GM18907 (cell line): ENCODE measurements around the gene SLC12A3.
"Not testable (repeated sequence)": the region's sequence is repeated elsewhere in the genome, so short reads cannot be mapped to it uniquely, and the experiment has no call there.

Experiments
- ATAC-seq: cut with Tn5 transposase; IDR thresholded peaks from one replicate; pipeline ENCODE4 v1.9.1; 2021; ENCODE audit warnings: mild to moderate bottlenecking, moderate library complexity; ENCODE audit not compliant: unreplicated experiment

The SLC12A3 gene

DNA sequence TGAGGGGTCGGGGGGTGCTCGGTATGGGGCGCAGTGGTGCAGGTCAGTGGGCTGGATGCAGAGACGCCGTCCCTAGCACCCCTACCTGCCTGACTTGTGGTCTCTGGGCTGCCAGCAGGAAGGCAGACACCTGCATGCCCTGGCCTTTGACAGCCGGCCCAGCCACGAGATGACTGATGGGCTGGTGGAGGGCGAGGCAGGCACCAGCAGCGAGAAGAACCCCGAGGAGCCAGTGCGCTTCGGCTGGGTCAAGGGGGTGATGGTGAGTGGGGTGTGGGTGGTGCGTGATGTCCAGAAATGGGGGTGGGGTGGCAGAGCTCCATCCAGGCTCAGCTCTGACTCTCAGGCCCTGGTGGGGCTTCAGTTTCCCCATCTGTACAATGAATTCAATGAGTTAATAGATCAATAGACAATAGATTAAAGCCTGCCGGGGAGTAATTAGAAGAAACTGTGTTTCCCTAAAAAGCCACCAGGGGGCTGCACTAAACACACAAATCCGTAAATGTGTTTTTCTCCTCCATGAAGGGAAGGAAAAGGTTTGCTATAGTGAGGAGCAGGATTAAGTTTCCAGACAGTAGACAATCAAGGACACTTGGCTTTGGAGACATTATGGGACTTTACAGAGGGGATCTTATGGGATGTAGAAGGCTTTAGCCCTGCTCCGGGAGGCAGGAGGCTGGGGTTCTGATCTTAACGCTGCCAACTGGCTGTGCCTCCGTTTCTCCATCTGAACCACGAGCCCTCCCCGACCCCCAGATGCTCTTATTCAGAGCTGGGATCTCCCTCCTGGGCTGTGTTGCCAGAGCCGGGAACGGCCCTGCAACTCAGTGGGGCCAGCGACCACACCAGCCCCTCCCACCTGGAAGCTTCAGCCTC, 2.2 kb downstream of the SLC12A3 start:
- ATAC-seq = no peak

DNA sequence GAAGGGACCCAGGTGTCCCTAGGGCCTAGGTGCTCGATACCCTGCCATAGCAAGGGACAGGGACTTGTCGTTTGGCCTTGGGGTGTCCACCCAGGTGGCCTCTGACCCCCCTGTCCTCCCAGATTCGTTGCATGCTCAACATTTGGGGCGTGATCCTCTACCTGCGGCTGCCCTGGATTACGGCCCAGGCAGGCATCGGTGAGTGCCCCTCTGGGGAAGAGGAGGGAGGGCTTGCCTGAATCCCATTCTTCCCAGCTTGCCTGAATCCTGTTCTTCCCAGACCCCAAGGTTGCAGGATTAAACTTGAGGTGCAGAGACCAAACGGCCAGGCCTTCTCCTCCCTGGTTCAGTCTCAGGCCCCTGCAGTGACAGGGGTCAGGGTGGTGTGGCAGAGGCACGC, 3.2 kb downstream of the SLC12A3 start:
- no peak for ATAC-seq

DNA sequence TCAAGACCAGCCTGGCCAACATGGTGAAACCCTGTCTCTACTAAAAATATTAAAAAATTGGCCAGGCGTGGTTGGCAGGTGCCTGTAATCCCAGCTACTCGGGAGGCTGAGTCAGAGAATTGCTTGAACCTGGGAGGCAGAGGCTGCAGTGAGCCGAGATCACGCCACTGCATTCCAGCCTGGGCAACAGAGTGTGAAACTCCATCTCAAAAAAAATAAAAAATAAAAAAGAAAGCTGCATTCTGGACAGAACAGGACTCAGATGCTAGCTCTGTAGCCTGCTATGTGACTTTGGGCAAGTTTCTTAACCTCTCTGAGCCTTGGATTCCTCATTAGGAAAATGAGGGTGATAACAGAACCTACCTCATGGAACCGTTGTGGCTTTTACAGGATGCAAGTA, 3.8 kb downstream of the SLC12A3 start:
- ATAC-seq = not testable (repeated sequence)

DNA sequence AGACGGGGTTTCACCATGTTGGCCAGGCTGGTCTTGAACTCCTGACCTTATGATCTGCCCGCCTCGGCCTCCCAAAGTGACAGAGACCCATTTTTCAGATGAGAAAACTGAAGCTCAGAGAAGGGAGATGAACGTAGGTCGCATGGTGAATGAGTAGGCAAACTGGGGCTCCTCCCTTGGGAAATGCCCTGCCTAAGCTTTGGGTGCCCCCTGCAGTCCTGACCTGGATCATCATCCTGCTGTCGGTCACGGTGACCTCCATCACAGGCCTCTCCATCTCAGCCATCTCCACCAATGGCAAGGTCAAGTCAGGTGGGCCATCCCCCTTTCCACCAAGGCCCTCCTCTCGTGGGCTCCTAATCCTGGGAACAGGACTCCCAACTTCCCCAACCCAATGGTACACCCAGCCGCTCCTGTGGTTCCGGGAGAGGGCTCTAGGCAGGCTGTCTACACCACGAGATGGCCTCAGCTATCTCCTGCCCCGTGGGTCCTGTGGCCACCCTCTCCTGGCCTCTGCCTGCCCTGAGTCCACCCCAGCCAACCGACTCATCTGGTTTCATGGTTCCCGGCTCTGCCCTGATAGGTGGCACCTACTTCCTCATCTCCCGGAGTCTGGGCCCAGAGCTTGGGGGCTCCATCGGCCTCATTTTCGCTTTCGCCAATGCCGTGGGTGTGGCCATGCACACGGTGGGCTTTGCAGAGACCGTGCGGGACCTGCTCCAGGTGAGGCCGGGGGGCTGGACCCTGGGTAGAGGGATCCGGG, 4.7 kb downstream of the SLC12A3 start:
- ATAC-seq = no peak

DNA sequence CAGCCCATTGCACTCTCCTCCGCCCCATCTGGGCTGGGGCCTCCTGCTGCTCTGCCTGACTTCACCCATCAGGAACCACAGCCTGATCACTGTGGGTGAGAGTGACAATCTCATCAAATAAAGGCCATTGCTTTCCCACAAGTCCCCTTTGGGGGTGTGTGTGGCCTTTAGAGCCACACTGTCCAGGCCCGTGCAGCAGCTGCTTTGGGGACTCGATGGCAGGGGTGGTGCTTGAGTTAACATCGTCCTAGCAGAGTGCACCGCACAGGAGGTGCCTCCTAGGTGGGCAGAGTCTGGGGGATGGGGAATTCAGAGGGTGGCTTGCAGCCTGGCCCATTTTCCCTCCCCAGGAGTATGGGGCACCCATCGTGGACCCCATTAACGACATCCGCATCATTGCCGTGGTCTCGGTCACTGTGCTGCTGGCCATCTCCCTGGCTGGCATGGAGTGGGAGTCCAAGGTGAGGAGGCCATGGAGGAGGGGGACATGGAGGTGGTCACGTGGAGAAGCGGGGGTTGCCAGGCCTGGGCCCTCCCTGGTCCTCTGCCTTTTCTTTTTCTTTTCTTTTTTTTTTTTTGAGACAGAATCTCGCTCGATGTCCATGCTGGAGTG, 5.4 kb downstream of the SLC12A3 start:
- ATAC-seq = no peak

DNA sequence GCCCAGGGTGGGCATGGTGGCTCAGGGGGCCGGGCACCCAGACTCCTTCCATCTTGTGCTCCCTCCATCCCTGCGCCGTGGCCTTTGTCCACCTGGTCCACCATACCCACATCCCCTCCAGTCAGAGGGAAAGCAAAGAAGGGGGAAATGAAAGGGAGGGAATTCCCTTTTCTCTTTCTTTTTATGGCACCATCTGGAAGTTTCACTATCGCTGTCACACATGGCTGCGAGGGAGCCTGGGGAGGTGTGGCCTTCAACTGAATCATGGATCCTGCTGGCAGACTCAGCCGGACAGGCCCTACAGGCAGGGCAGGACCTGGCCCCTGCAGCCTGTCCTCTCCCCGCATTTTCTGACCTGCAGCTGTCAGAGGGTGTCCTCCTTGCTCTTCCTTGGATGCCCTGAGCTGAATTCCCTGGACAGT, 6.2 kb downstream of the SLC12A3 start:
- ATAC-seq = no peak

DNA sequence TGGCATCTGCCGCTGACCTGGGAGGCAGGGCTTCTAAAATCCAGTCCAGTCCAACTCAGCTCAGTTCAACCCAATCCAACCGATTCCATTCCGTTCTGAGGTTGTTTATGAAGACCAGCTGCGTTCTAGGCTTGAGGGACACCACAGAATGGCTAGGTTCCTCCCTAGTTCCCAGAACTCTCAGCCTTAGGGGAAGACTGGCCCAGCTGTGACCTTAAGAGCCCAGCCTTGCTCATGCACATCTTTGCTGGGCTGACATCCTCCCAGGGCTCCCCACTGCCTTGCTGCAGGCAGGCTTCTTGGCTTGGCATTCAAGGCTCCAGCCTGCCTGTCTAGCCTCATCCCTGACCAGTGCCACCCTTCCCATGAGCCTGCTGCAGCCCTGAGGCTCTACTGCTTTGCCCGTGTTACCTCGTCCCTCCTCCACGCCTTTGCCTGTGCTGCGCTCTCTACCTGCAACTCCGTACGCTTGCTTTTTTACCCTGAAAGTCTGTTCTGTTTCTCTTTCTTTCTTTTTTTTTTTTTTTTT, 7.9 kb downstream of the SLC12A3 start:
- no peak for ATAC-seq

DNA sequence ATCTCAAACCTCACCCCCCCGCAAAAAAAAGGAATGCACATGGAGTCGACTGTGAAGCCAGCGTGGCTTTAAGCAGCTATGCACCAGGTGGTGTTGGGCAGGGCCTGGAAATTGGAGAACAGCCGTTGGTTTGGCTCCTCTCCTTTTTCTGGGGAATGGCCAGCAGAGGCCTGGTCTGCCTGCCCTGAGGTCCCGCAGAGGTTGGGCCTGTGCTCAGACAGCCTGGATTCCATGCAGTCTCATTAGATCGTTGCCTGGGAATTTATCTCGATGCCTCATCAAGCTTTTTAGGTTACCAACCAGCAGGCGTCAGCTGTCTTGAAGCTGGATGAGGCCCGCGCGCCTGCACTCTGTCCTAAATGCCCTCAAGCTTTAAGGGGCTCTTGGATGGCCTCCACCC, 9.8 kb downstream of the SLC12A3 start:
- ATAC-seq = no peak

DNA sequence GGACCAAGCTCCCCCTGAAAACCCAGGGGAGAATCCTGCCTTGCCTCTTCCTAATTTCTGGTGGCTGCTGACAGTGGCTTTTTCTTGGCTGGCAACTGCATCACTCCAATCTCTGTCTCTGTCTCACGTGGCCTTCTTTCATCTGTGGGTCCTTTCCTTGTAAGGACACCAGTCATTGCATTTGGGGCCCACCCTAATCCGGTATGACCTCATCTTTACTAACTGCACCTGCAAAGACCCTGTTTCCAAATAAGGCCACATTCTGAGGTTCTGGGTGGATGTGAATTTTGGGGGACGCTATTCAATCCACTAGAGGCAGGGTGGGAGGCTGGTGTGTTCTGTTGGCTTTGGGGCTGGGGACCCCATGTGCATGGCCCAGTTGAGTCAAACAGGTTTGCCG, 11.0 kb downstream of the SLC12A3 start:
- no peak for ATAC-seq

DNA sequence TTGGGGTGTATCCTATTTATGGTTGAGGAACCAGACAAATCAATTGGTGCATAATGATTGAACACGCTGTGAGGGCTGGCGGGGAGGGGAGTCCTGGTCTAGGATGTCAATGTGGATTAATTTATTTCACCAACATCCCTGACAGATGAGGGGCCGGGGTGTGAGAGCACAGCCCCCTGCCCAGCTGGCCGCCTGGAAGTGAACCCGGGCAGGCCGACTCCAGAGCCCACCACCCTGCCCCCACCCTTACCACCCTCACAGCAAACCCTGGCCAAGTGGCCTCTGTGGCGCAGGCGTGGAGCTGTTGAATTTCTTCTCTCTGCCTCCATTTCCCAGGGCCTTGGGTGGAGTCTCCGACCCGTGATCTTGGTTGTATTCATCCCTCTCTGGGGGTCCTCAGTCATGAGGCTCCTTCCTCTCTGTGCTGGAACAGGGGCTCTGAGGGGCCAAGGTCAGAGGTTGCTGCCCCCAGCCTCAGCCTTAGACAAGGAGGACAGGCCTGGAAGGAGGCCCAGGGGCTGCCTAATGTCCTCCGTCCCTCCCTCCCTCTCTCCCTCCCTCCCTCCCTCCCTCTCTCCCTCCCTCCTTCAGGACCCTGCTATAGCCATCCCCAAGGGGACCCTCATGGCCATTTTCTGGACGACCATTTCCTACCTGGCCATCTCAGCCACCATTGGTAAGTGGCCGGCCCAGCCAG, 12.6 kb downstream of the SLC12A3 start:
- ATAC-seq = no peak

DNA sequence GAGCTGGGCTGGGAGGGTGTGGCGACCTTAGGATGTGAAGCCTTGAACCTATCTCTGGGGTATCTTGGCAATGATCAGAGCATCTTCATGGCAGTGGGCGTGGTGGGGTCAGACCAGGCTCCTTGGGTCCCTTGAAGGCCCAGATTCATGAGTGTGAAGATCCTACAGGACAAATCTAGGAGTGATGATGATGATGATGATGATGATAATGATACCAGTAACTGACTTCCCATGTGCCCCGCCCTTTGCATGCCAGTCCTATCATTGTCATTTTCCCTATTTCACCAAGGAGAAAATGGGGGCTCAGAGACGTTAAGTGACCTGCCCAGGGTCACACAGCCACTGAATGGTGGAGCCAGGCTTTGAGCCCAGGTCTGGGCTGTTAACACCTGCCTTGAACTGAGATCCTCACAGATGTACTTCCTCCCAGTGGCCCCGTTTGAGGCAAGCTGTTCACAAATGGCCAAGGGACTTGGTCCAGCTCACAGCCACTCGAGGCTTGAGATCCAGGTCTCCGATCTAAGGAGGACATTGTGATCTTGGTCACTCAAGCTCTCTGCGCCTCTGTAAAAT, 13.4 kb downstream of the SLC12A3 start:
- ATAC-seq = no peak

DNA sequence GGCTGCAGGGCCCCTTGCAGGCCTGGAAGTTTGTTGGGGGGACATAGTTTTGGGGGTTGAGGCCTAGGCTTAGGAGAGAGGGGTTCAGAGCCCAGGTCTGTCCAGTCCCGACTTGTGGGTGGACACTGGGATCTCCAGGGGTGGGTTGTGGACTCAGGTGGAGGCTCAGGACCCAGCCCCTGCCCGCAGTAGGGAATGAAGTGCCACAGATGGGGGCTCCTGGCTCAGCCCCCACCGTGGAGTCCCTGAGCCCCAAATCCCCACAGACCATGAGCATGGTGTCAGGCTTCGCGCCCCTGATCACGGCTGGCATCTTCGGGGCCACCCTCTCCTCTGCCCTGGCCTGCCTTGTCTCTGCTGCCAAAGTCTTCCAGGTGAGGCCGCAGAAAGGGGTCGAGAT, 14.3 kb downstream of the SLC12A3 start:
- no peak for ATAC-seq

DNA sequence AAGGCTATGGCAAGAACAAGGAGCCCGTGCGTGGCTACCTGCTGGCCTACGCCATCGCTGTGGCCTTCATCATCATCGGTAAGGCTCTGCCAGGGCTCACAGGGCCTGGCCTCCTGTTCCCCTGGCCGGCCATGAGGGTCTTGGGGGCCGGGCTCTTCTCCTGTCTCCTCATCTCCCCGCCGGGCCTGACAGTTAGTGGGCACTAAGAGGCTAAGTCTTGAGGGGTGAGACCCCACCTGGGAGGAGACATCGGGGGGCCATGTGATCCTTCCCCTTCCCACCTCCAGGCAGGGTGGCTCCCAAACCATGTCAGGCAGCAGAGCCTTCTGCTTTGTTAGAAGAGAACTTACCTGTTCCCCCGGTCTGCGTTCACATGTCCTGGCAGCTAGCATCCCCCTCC, 15.2 kb downstream of the SLC12A3 start:
- no peak for ATAC-seq

DNA sequence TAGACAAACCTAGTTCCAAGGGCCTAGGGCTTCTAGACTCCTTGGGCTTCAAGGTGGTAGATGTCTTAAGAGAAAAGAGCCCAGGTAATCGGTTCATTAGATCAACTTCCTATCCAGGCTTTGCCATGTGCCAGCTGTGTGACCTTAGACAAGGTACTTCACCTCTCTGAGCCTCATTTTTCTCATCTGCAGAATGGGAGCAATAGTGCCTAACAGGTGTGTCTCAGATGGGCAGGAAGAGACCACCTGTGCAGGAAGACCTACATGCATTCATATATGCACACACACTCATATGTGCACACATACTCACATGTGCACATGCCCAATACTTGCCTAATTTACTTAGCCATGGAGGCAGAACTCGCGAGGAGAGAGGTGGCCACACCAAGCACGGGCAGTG, 15.7 kb downstream of the SLC12A3 start:
- ATAC-seq = no peak

DNA sequence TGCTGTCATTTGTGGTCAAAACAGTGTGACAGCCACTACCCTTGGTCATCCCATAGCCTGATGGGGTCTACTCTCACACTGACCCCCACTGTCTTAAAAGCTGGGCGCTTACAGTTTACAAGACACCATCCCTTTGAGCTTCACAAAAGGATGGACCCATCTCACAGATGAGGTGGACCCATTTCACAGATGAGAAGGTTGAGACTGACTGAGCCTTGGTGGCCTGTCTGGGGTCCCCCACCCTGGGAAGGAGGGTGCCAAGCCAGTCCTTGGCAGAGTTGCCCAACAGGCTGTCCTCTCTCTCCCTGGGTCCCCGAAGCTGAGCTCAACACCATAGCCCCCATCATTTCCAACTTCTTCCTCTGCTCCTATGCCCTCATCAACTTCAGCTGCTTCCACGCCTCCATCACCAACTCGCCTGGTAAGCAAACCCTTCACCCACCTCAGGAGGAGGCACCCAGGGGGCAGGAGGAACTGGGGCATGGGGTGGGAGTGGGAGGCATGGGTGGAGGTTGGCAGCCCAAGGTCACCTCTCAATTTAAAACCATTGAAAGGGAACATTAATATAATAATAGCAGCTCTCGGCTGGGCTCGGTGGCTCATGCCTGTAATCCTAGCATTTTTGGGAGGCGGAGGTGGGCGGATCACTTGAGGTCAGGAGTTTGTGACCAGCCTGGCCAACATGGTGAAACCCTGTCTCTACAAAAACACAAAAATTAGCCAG, 17.2 kb downstream of the SLC12A3 start:
- no peak for ATAC-seq

DNA sequence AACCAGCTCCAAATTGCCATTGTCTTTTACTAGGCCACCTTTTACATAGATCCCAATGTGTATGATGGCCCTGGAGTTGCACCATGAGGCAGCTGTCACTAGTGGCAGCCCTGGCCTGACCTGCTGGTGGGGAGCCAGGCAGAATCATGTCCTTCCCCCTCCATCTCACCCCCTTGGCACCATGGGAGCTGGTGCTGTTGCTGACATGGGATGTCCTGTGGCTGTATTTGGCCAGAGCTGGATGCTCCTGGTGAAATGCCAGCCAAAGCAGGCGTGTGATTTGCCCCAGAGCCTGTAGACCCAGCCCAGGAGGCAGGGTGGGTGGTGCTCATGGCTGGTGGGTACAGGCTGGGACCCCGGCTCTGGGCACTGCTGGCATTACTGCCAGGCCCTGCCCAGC, 18.6 kb downstream of the SLC12A3 start:
- no peak for ATAC-seq

DNA sequence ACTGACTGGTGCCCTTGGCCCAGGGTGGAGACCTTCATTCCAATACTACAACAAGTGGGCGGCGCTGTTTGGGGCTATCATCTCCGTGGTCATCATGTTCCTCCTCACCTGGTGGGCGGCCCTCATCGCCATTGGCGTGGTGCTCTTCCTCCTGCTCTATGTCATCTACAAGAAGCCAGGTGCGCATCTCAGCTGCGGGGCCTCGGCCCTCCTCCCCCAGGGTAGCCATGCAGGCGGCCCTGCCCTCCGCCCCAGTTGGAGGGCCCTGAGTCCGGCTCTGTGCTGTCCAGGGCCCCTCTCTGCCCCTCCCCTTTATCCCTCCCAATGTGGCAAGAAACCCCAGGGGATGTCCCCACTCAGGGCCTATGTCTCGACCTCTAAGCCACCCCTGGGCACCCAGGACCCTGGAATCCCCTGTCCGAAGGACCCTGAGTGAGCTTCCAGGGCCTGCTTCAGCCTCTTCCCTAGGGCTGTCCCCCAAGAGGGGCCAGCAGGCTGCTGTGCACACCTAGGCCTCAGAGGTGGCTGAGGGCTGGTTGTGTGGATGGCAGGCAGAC, 19.1 kb downstream of the SLC12A3 start:
- no peak for ATAC-seq

DNA sequence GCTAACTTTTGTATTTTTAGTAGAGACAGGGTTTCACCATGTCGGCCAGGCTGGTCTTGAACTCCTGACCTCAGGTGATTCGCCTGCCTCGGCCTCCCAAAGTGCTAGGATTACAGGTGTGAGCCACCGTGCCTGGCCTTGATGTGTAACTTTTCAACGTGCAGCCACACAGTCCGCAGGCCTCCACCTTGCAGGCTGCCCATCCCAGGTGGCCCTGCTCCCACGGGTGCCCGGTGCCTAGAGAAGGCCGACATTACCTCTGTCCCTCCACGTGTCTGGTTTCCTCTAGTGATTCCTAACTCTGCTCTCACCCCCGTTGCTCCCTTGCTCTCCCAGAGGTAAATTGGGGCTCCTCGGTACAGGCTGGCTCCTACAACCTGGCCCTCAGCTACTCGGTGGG, 19.9 kb downstream of the SLC12A3 start:
- ATAC-seq = not testable (repeated sequence)

DNA sequence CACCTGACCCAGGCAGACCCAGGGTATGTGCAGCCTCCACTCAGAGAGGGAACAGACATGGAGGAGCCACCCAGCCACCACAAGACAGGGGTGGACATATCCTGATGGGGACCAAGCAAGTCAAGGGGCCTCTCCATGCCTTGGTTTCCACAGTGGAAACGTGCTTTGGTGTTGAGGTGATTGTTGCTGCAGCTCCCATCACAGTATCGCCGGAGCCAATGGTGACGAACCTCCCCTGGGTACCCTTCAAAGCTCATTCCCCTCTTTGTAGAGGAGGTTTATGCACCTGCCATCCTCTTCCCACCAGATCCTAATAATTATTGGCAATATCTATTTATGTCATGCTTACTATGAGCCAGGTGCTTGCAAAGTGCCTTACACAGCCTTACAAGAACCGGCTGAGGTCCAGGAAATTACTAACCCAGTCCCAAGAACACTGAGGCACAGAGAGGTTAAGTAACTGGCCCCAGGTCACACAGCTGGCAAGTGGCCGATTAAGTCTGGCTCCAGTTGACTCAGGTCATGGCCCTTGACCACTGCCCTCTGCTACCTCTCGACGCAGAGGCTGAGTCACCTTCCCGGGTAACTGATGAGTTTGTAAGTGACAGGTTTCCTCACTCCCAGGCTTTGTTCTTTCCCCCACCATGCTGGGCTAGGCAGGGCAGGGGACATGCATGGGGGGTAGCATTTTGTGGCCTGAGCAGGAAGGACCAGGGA, 20.6 kb downstream of the SLC12A3 start:
- ATAC-seq = no peak
